K562 (cell line): ENCODE data around the gene COL28A1. TPM values are rescaled to one million over a fixed set of nuclear protein-coding genes. Genes with fewer than 3 reads are reported as not detected.

Source experiments
- ATAC-seq: fragments of 200-7000 bp; cut with Tn5 transposase; 3 replicates; pipeline ENCODE4 v1.9.1; 2020; ENCODE audit warnings: moderate library complexity
- BruUV-seq: library from RNA; stranded (reverse); fragments of 400-500 nt; replicated peaks from 2 replicates; lab custom pipeline; 2021; lab: Mats Ljungman, UMichigan
- CTCF ChIA-PET: fragments of 300-600 bp; formaldehyde crosslinking; extraction: SDS; loops from one replicate; lab custom pipeline; 2021; ENCODE audit warnings: low intra/inter-chr PET ratio; lab: Yijun Ruan, JAX
- POLR2A ChIA-PET: fragments of 300-600, 350-650 bp; sonication (Branson Sonifier 250); formaldehyde crosslinking; extraction: SDS; loops from one replicate; lab custom pipeline; 2021; ENCODE audit warnings: antibody characterized with exemption, inconsistent platforms; lab: Yijun Ruan, JAX
- DNase-seq, 4 experiments: peaks; one replicate each; pipeline versions ENCODE4 v3.0.0 to v3.0.0-alpha.2; 2011 to 2018; ENCODE audit warnings: low spot score in 3 of 4, mixed read lengths in 3 of 4; ENCODE audit errors: extremely low read depth in 1 of 4
- FAIRE-seq: peaks from 2 replicates; lab custom pipeline; 2011; peaks lifted over from hg19 to GRCh38; lab: Jason Lieb, UNC
- H2AFZ ChIP-seq: 2 replicates; pipeline ENCODE4 v1.6.0; 2011; ENCODE audit warnings: low read depth, low read length, control low read depth, inconsistent platforms
- H3K27ac ChIP-seq: fragments of 200-600 bp; 3 replicates; pipeline ENCODE4 v1.8.0; 2011; ENCODE audit warnings: low read depth, mild to moderate bottlenecking, control low read depth, inconsistent platforms, low read length, moderate library complexity, mixed read lengths; ENCODE audit errors: extremely low read depth
- H3K27me3 ChIP-seq, 2 experiments: fragments of 300-600 bp in 1 of 2; 2 replicates in 1 of 2; 3 replicates in 1 of 2; pipeline versions ENCODE4 v1.6.0 to v1.8.0; 2011; ENCODE audit warnings: inconsistent platforms in 2 of 2, low read length in 2 of 2, mild to moderate bottlenecking in 1 of 2, mixed read lengths in 1 of 2, moderate library complexity in 1 of 2; ENCODE audit not compliant: control insufficient read depth in 2 of 2, insufficient read depth in 2 of 2
- H3K36me3 ChIP-seq: fragments of 300-600 bp; 3 replicates; pipeline ENCODE4 v1.8.0; 2011; ENCODE audit warnings: mild to moderate bottlenecking, low read length, inconsistent platforms; ENCODE audit not compliant: control insufficient read depth, insufficient read depth
- H3K4me1 ChIP-seq, 2 experiments: fragments of 200-600 bp in 1 of 2; replicated peaks in 1 of 2; 2 replicates in 1 of 2; 3 replicates in 1 of 2; pipeline versions ENCODE4 v1.5.1 to v1.8.0; 2011; ENCODE audit warnings: inconsistent platforms in 2 of 2, low read length in 2 of 2, mild to moderate bottlenecking in 1 of 2, mixed read lengths in 1 of 2, moderate library complexity in 1 of 2; ENCODE audit not compliant: control insufficient read depth in 2 of 2, insufficient read depth in 2 of 2
- H3K4me2 ChIP-seq: 2 replicates; pipeline ENCODE4 v1.6.1; 2011; ENCODE audit warnings: low read length, control low read depth, inconsistent platforms, mixed read lengths; ENCODE audit not compliant: insufficient read depth
- H3K4me3 ChIP-seq: fragments of 200-600 bp; sonication (generic), shearing (Covaris generic); 2 replicates; pipeline ENCODE4 v1.5.1; 2016; ENCODE audit warnings: control low read depth, inconsistent platforms
- H3K79me2 ChIP-seq: fragments of 200-600 bp; 3 replicates; pipeline ENCODE4 v1.8.0; 2011; ENCODE audit warnings: low read length, inconsistent platforms; ENCODE audit not compliant: control insufficient read depth, insufficient read depth
- H3K9ac ChIP-seq, 2 experiments: 2 replicates each; pipeline versions ENCODE4 v1.6.0 to v1.6.1; 2011; ENCODE audit warnings: low read depth in 2 of 2, low read length in 2 of 2, control low read depth in 1 of 2, inconsistent platforms in 1 of 2, mild to moderate bottlenecking in 1 of 2, mixed read lengths in 1 of 2; ENCODE audit not compliant: insufficient read depth in 1 of 2
- H3K9me1 ChIP-seq: one replicate; pipeline ENCODE4 v1.6.0; 2011; ENCODE audit warnings: inconsistent platforms, mild to moderate bottlenecking, low read length, moderate library complexity; ENCODE audit not compliant: control insufficient read depth, insufficient read depth
- H3K9me3 ChIP-seq: replicated peaks from 2 replicates; pipeline ENCODE4 v1.5.1; 2011; ENCODE audit warnings: low read depth, low read length, inconsistent platforms; ENCODE audit not compliant: control insufficient read depth, insufficient read depth
- H4K20me1 ChIP-seq: replicated peaks from 2 replicates; pipeline ENCODE4 v1.6.1; 2011; ENCODE audit warnings: low read length, inconsistent platforms, mixed read lengths; ENCODE audit not compliant: control insufficient read depth, insufficient read depth
- ADNP ChIP-seq: fragments of 200-800 bp; sonication (Bioruptor generic); IDR thresholded peaks from 2 replicates; pipeline ENCODE4 v1.6.1; 2016; ENCODE audit warnings: missing genetic modification characterization, missing compliant biosample characterization
- ATF2 ChIP-seq: sonication (generic); formaldehyde crosslinking; IDR thresholded peaks from 2 replicates; pipeline ENCODE4 v1.8.1; 2022; ENCODE audit warnings: missing genetic modification reagents
- E2F3 ChIP-seq: fragments of 250-450 bp; sonication (Bioruptor Pico); IDR thresholded peaks from 2 replicates; pipeline ENCODE4 v1.4.0; 2020; ENCODE audit warnings: mild to moderate bottlenecking
- ELK1 ChIP-seq: sonication (generic); formaldehyde crosslinking; IDR thresholded peaks from 2 replicates; pipeline ENCODE4 v1.8.1; 2022; ENCODE audit warnings: missing genetic modification reagents
- HLTF ChIP-seq: fragments of 450-650 bp; IDR thresholded peaks from 2 replicates; pipeline ENCODE4 v1.6.1; 2016
- HNRNPH1 ChIP-seq: fragments of 200-400 bp; formaldehyde crosslinking; optimal IDR thresholded peaks from 2 replicates; pipeline ENCODE3; 2017; ENCODE audit warnings: low read depth, mild to moderate bottlenecking, low read length, moderate library complexity
- KDM4B ChIP-seq, 2 experiments: fragments of 450-650 bp in 1 of 2; sonication (generic) in 1 of 2; IDR thresholded peaks; 2 replicates each; pipeline ENCODE4 v1.6.1; 2016 to 2017; ENCODE audit warnings: borderline replicate concordance in 2 of 2, antibody characterized with exemption in 1 of 2, low read depth in 1 of 2, mild to moderate bottlenecking in 1 of 2
- NFIC ChIP-seq: fragments of 450-650 bp; IDR thresholded peaks from 2 replicates; pipeline ENCODE4 v1.6.1; 2017; ENCODE audit warnings: mild to moderate bottlenecking, inconsistent platforms
- NFIX ChIP-seq: fragments of 250-450 bp; sonication (Bioruptor Pico); IDR thresholded peaks from 2 replicates; pipeline ENCODE4 v1.4.0; 2020; ENCODE audit warnings: low read depth, mild to moderate bottlenecking, moderate library complexity
- SMARCB1 ChIP-seq: IDR thresholded peaks from 2 replicates; pipeline ENCODE4 v1.6.1; 2011; ENCODE audit warnings: improper control_type of control experiment, low read depth; ENCODE audit not compliant: insufficient read length
- SP1 ChIP-seq: sonication (generic); formaldehyde crosslinking; IDR thresholded peaks from 2 replicates; pipeline ENCODE4 v1.8.1; 2022; ENCODE audit warnings: mild to moderate bottlenecking, missing genetic modification reagents
- TOE1 ChIP-seq, 2 experiments: fragments of 450-650 bp in 1 of 2; sonication (generic) in 1 of 2; formaldehyde crosslinking in 1 of 2; IDR thresholded peaks; 2 replicates each; pipeline versions ENCODE4 v1.7.1 to v1.8.0; 2016 to 2022; ENCODE audit warnings: borderline replicate concordance in 2 of 2, mild to moderate bottlenecking in 2 of 2, antibody characterized with exemption in 1 of 2, inconsistent platforms in 1 of 2, low read depth in 1 of 2, missing genetic modification reagents in 1 of 2, moderate library complexity in 1 of 2
- ZKSCAN8 ChIP-seq: fragments of 200-800 bp; sonication (Bioruptor generic); IDR thresholded peaks from 2 replicates; pipeline ENCODE4 v1.6.1; 2016; ENCODE audit warnings: missing genetic modification characterization, missing compliant biosample characterization
- ZNF134 ChIP-seq: fragments of 250-450 bp; sonication (Bioruptor Pico); conservative IDR thresholded peaks from 2 replicates; pipeline ENCODE4 v1.4.0; 2020
- ZNF316 ChIP-seq: fragments of 450-650 bp; IDR thresholded peaks from 2 replicates; pipeline ENCODE4 v1.6.1; 2016
- WGBS: fragments of 100-300 bp; shearing (Covaris generic); methylation state at CpG from one replicate; pipeline ENCODE4 v1.1.6; 2016; ENCODE audit warnings: low coverage, mixed read lengths; ENCODE audit not compliant: insufficient coverage; ENCODE audit errors: missing lambda C conversion rate; 5-methylcytosine and 5-hydroxymethylcytosine counted together
- in situ Hi-C: fragments of 300-500 bp; cut with MboI; formaldehyde crosslinking; loops from 4 replicates; pipeline ENCODE4 v1.15.0; 2018; ENCODE audit warnings: inconsistent platforms, mixed read lengths
- intact Hi-C: fragments of 100-400 bp; cut with micrococcal nuclease; formaldehyde crosslinking; loops from 2 replicates; pipeline ENCODE4 v1.14.2; 2022
- polyA plus RNA-seq, 8 experiments: library from polyadenylated mRNA; depleted of rRNA in 4 of 8; stranded (reverse) in 5 of 8; unstranded in 3 of 8; fragments of >200 nt; fragmentation: Nextera tagmentation in 2 of 8; fragmentation: Illumina TruSeq in 1 of 8; extraction: Ambion mirVana in 2 of 8; extraction: Trizol in 1 of 8; gene quantifications; 2 replicates each; pipeline versions ENCODE4 v1.2.1 to v1.2.3, GENCODE V29; 2011 to 2014; ENCODE audit warnings: inconsistent platforms in 1 of 8, missing spikeins in 1 of 8
- total RNA-seq, 7 experiments: library from RNA; depleted of rRNA in 6 of 7; stranded (reverse); fragments of >200 nt in 6 of 7; fragmentation: Illumina TruSeq in 2 of 7; extraction: Trizol in 2 of 7; gene quantifications; 2 replicates each; pipeline versions ENCODE4 v1.2.1 to v1.2.3, GENCODE V29; 2011 to 2021; ENCODE audit warnings: low replicate concordance in 1 of 7
- TF ChIP-seq, protein P1 (sequence below): conservative IDR thresholded peaks from 2 replicates; pipeline ENCODE4 v1.6.1; 2011; ENCODE audit warnings: low read depth, mild to moderate bottlenecking, low read length; ENCODE audit not compliant: control insufficient read depth
- TF ChIP-seq, protein P2 (sequence below): fragments of 200-400 bp; formaldehyde crosslinking; IDR thresholded peaks from 2 replicates; pipeline ENCODE4 v1.6.1; 2017; ENCODE audit warnings: mild to moderate bottlenecking, low read depth, low read length, moderate library complexity

Gene COL28A1
- total and polyA plus RNA-seq, 9 of the 15 experiments (the other 6 are each of a cell fraction or from before 2014, with no cell fraction given): 0.03 to 0.13 (median 0.05) TPM; not detected in 3

GRCh38 chr7:7529328-7529727 is 6.3 kb downstream of the COL28A1 start:
- ChIA-PET CTCF (no interaction called here), POLR2A (interaction anchor here (0.6 kb wide), 1 partner anchor 425 kb away, joined by 3 read pairs; no protein-coding TSS in a partner anchor)
- Histone ChIP-seq H3K4me2 (no peak overlapping the region), H4K20me1 (no peaks in the 10 kb centered on the region), H2AFZ (no peak overlapping the region), H3K9me1 (no peaks in the 10 kb centered on the region), H3K4me1 (no peaks in the 10 kb centered on the region), H3K27ac (no peak overlapping the region), H3K36me3 (no peaks in the 10 kb centered on the region), H3K27me3 (peaks cover 0 to 9% of the 10 kb centered on the region in 2 experiments; a peak in 1 of 5 replicates), H3K9me3 (no peaks in the 10 kb centered on the region), H3K9ac (no peak overlapping the region), H3K4me3 (no peak overlapping the region), H3K79me2 (no peaks in the 10 kb centered on the region)
- intact Hi-C loops (loop anchor here (10.0 kb wide), 1 partner anchor 765 kb away; no protein-coding TSS in a partner anchor), in situ Hi-C loops (no loop called here)
- WGBS: 3% methylated on average over 4 of the region's 4 CpGs
- no peak for FAIRE-seq
- no peak for ATAC-seq
- no peak for DNase-seq
- BruUV-seq: no TSS peak
- TF ChIP-seq ZKSCAN8 (CRISPR knock-in tag) (no peak), HLTF (no peak), NFIC (no peak), HNRNPH1 (no peak), ATF2 (CRISPR knock-in tag) (no peak), SMARCB1 (no peak), ELK1 (CRISPR knock-in tag) (no peak), ZNF134 (CRISPR knock-in tag) (no peak), KDM4B (IDR thresholded peaks at IDR 0.05; ENCODE audit: borderline replicate concordance in 2 of 2, low read depth in 1 of 2) (no peak), NFIX (no peak), TOE1 (IDR thresholded peaks at IDR 0.05; ENCODE audit: borderline replicate concordance) (no peak), TOE1 (CRISPR knock-in tag; IDR thresholded peaks at IDR 0.05; ENCODE audit: borderline replicate concordance, low read depth) (no peak), ZNF316 (no peak), ADNP (no peak), SP1 (CRISPR knock-in tag) (no peak), E2F3 (CRISPR knock-in tag) (no peak)
- TF ChIP-seq, protein P1, sequence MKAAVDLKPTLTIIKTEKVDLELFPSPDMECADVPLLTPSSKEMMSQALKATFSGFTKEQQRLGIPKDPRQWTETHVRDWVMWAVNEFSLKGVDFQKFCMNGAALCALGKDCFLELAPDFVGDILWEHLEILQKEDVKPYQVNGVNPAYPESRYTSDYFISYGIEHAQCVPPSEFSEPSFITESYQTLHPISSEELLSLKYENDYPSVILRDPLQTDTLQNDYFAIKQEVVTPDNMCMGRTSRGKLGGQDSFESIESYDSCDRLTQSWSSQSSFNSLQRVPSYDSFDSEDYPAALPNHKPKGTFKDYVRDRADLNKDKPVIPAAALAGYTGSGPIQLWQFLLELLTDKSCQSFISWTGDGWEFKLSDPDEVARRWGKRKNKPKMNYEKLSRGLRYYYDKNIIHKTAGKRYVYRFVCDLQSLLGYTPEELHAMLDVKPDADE: no peak
- TF ChIP-seq, protein P2, sequence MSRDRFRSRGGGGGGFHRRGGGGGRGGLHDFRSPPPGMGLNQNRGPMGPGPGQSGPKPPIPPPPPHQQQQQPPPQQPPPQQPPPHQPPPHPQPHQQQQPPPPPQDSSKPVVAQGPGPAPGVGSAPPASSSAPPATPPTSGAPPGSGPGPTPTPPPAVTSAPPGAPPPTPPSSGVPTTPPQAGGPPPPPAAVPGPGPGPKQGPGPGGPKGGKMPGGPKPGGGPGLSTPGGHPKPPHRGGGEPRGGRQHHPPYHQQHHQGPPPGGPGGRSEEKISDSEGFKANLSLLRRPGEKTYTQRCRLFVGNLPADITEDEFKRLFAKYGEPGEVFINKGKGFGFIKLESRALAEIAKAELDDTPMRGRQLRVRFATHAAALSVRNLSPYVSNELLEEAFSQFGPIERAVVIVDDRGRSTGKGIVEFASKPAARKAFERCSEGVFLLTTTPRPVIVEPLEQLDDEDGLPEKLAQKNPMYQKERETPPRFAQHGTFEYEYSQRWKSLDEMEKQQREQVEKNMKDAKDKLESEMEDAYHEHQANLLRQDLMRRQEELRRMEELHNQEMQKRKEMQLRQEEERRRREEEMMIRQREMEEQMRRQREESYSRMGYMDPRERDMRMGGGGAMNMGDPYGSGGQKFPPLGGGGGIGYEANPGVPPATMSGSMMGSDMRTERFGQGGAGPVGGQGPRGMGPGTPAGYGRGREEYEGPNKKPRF: no peak
